Motor neuron (in vitro differentiated cells): ENCODE measurements around the gene MRTFA. TPM values are rescaled to one million over a fixed set of nuclear protein-coding genes. Genes with fewer than 3 reads are reported as not detected.

Experiments used
- ATAC-seq, 8 experiments: fragments of 200-7000 bp; cut with Tn5 transposase; replicated peaks in 6 of 8; 2 replicates each; pipeline ENCODE4 v1.8.0; 2021; ENCODE audit warnings: mild to moderate bottlenecking in 8 of 8, moderate library complexity in 8 of 8
- H3K27ac ChIP-seq, 2 donors: fragments of 250-450 bp; sonication (Bioruptor Pico); 2 replicates each; pipeline ENCODE4 v1.9.0; 2021; ENCODE audit warnings: antibody characterized with exemption in 2 of 2, mild to moderate bottlenecking in 2 of 2, moderate library complexity in 1 of 2
- H3K4me1 ChIP-seq, 2 donors: fragments of 250-450 bp; sonication (Bioruptor Pico); replicated peaks in 1 of 2; 2 replicates each; pipeline ENCODE4 v1.6.1; 2021; ENCODE audit warnings: antibody characterized with exemption in 2 of 2, mild to moderate bottlenecking in 2 of 2, moderate library complexity in 1 of 2
- H3K4me3 ChIP-seq, 5 donors: fragments of 250-450 bp; sonication (Bioruptor Pico); 2 replicates each; pipeline ENCODE4 v1.9.0; 2021; ENCODE audit warnings: antibody characterized with exemption in 5 of 5, mild to moderate bottlenecking in 5 of 5, moderate library complexity in 4 of 5
- WGBS, 10 experiments: fragments of 450-650 bp; shearing (Covaris generic); methylation state at CpG; one replicate each; pipeline ENCODE4 v1.0.0; 2022; 5-methylcytosine and 5-hydroxymethylcytosine counted together
- in situ Hi-C, 9 experiments: fragments of 400-800 bp; cut with MboI; loops; one replicate each; pipeline ENCODE4 v1.15.0; 2021; ENCODE audit warnings: low sequenced_read_pairs in 9 of 9, low pct_unique_long_range_greater_than_20kb in 2 of 9; ENCODE audit not compliant: unreplicated experiment in 9 of 9
- total RNA-seq, 8 experiments: library from RNA; unstranded; fragments of 300-600 nt; gene quantifications; 2 replicates each; pipeline versions ENCODE4 v1.2.3 to v1.2.4, GENCODE V29; 2022

Gene MRTFA
- total RNA-seq, 8 experiments from 2014 or later, result 13.1 to 33.2 (median 21.7) TPM

DNA sequence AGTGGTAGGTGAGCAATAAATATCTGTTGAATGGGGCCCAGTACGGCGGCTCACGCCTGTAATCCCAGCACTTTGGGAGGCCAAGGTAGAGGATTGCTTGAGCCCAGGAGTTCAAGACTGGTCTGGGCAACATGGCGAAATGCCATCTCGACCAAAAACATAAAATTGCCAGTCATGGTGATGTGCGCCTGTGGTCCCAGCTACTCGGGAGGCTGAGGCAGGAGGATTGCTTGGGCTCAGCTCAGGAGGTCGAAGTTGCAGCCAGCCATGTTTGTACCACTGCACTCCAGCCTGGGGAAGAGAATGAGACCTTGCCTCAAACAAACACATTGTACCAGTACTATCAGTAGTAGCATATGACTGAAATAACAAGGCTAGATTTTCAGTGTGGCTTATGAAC, 262.0 kb downstream of the MRTFA start:
- no peaks in the 10 kb centered on the region for H3K4me1 ChIP-seq
- no peak overlapping the region for H3K4me3 ChIP-seq
- in situ Hi-C loops, result loop anchor here in 2 of 9 experiments (25.0 kb wide), 1 partner anchor 837 kb away; the partner anchor contains the start of gene RPS19BP1 (in 2 of the 2)
- ATAC-seq, result no peak
- 80 to 96% (median 92%) methylated on average over 1 to 8 of the region's 8 CpGs; no CpG with 5 or more reads in 3 of the 10 experiments for WGBS, 10 experiments
- H3K27ac ChIP-seq, result no peak overlapping the region

DNA sequence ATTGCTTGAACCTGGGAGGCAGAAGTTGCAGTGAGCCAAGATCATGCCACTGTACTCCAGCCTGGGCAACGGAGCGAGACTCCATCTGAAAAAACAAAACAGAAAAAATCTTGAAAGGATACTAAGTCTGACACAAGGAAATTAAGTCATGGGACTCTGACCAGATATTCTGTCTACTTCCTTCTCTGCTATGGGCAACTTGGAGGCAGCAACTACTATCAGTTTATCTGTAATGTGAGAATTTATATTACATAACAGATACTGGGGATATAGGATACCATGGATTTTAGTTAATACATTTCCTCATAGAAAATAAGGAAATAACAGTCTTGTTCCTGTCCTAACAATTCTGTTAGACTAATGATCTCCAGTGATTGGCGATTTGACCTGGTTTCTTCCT, 267.7 kb downstream of the MRTFA start:
- Histone ChIP-seq H3K4me1 (no peaks in the 10 kb centered on the region), H3K4me3 (no peak overlapping the region), H3K27ac (no peak overlapping the region)
- in situ Hi-C loops, result loop anchor here in 2 of 9 experiments (25.0 kb wide), 1 partner anchor 832 kb away; the partner anchor contains the start of gene RPS19BP1 (in 2 of the 2)
- WGBS, 10 experiments, result 75 to 100% (median 91%) methylated on average over 1 to 3 of the region's 3 CpGs; no CpG with 5 or more reads in 2 of the 10 experiments
- no peak for ATAC-seq

DNA sequence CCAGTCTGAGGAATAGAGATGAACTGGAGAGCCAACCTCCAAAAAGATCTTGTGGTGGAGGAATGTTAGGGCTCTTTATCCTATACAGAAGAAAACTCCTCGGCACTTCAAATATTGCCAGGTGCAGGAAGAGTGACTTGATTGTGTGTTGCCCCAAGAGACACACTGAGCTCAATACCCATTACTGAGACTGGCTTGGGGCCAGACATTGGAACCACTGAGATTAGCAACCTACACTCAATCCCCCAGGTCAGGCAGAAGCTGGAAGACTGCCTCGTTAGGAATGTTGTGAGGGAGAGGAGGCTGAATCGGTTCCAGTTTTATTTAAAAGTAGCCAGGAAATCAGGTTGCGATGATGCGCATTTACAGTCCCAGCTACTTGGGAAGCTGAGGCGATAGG, 268.5 kb downstream of the MRTFA start:
- H3K4me1 ChIP-seq, result no peaks in the 10 kb centered on the region
- H3K4me3 ChIP-seq, result no peak overlapping the region
- no peak overlapping the region for H3K27ac ChIP-seq
- 78 to 100% (median 100%) methylated on average over 1 to 5 of the region's 6 CpGs; no CpG with 5 or more reads in 3 of the 10 experiments for WGBS, 10 experiments
- no peak for ATAC-seq
- in situ Hi-C loops, result loop anchor here in 2 of 9 experiments (25.0 kb wide), 1 partner anchor 831 kb away; the partner anchor contains the start of gene RPS19BP1 (in 2 of the 2)

DNA sequence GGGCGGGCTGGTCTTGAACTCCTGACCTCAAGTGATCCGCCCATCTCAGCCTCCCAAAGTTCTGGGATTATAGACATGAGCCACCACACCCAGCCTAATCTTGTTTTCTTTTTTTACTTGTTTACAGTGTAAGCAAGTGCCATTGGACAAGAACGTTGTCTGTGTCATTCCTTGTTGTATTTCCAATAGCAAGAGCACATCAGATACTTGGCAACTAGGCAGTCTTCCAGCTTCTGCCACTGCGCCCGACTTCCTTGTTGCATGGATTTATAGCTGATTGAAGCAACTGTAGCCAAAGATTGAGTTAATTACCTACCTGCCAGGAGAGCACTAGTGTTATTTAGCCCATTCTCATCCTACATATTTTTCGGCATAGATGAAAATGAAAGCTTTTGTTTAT, 269.2 kb downstream of the MRTFA start:
- in situ Hi-C loops, result loop anchor here in 2 of 9 experiments (25.0 kb wide), 1 partner anchor 830 kb away; the partner anchor contains the start of gene RPS19BP1 (in 2 of the 2)
- Histone ChIP-seq H3K4me3 (no peak overlapping the region), H3K4me1 (no peaks in the 10 kb centered on the region), H3K27ac (no peak overlapping the region)
- ATAC-seq, result peak in 2 of 8 experiments; percentile 11 to 13
- WGBS, 10 experiments, result 56 to 100% (median 87%) methylated on average over 2 to 6 of the region's 6 CpGs; no CpG with 5 or more reads in 3 of the 10 experiments

DNA sequence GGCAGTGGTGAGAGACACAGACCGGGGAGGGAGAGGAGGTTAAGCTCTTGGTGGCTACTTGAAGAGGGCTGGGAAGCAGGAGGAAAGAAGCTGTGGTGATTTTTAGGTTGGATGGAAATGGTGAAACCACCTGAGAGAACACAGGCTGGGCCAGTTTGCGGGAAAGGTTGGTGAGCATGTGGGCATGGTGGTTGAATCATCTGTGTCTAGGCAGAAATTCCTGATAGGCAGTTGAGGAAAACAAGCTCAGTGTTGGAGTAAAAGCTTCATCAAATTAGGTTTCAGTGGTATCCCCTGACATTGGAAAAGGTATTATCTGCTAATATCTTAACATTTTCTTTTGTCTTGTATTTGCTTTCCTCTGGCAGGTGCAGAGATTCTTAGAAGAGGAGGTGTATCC, 270.5 kb downstream of the MRTFA start:
- in situ Hi-C loops, result loop anchor here in 2 of 9 experiments (25.0 kb wide), 1 partner anchor 829 kb away; the partner anchor contains the start of gene RPS19BP1 (in 2 of the 2)
- no peak overlapping the region for H3K27ac ChIP-seq
- ATAC-seq, result no peak
- H3K4me3 ChIP-seq, result no peak overlapping the region
- 89 to 100% (median 100%) methylated on average over 1 to 2 of the region's 2 CpGs; no CpG with 5 or more reads in 3 of the 10 experiments for WGBS, 10 experiments
- no peaks in the 10 kb centered on the region for H3K4me1 ChIP-seq

DNA sequence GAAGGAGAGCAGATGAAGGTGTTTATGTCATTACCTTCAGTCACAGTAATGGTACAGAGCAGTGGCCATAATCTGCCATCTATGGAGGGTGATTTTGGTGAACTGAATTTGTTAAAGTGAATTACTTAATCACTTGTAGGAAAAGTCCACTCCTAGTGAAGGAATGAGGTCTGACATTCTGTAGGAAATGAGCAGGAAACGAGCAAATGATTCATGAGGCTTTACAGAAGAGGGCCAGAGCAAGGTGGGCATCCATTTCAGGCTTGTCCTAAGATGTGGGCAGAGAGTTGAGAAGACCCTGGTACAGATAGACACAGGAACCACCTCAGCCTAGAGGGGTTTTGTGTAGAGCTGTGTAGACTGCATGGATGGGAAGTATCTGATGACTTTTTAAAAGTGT, 272.1 kb downstream of the MRTFA start:
- WGBS, 10 experiments, result 80 to 100% (median 100%) methylated on average over 1 of the region's 1 CpG; no CpG with 5 or more reads in 5 of the 10 experiments
- H3K4me3 ChIP-seq, result no peak overlapping the region
- no peaks in the 10 kb centered on the region for H3K4me1 ChIP-seq
- H3K27ac ChIP-seq, result no peak overlapping the region
- ATAC-seq, result no peak
- in situ Hi-C loops, result loop anchor here in 2 of 9 experiments (25.0 kb wide), 1 partner anchor 827 kb away; the partner anchor contains the start of gene RPS19BP1 (in 2 of the 2)

DNA sequence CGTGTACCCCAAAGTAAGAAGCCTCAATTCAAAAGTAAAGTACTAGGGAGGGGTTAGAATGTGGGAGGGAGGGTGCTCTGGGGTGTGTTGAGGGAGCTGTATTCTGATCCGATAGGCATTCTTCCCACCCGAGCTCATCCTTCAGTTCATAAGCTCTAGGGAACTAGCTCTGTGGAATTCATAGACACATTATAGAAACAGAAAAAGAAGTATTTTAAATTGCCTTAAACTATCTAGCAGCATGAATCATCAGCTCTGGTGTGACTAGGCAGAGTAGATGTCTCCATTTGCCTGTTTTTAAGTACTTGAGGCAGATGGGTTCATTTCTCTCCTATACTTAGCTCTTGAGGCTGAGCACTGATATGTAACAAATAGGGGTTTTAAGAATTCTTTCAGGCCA, 273.5 kb downstream of the MRTFA start:
- H3K4me3 ChIP-seq, result no peak overlapping the region
- WGBS, 10 experiments, result 37 to 100% (median 90%) methylated on average over 1 to 3 of the region's 3 CpGs; no CpG with 5 or more reads in 5 of the 10 experiments
- in situ Hi-C loops, result loop anchor here in 2 of 9 experiments (25.0 kb wide), 1 partner anchor 826 kb away; the partner anchor contains the start of gene RPS19BP1 (in 2 of the 2)
- H3K27ac ChIP-seq, result no peak overlapping the region
- ATAC-seq, result peak in 2 of 8 experiments; percentile 46 to 55
- no peaks in the 10 kb centered on the region for H3K4me1 ChIP-seq

DNA sequence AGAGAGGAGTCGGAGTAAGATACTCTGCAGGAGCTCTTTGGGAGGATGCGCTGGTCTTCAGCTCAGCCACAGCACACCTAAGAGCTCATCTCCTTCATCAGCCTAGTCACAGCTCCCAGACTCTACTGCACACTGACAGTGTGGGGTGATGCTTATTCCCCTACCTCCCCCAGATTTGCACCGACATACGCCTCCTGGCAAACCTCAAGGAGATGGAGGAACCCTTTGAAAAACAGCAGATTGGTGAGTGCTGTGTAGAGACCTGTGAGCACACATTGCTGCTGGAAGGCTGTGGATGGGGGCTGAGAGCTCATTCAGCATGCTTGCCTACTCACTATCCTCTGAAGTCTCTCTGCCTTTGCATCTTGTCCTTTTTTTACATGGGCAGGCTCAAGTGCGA, 275.4 kb downstream of the MRTFA start:
- WGBS, 10 experiments, result 83 to 100% (median 100%) methylated on average over 1 to 4 of the region's 5 CpGs; no CpG with 5 or more reads in 4 of the 10 experiments
- no peaks in the 10 kb centered on the region for H3K4me1 ChIP-seq
- no peak for ATAC-seq
- no peak overlapping the region for H3K27ac ChIP-seq
- no peak overlapping the region for H3K4me3 ChIP-seq
- in situ Hi-C loops, result loop anchor here in 2 of 9 experiments (25.0 kb wide), 1 partner anchor 824 kb away; the partner anchor contains the start of gene RPS19BP1 (in 2 of the 2)

Other genes with a start within 250 kb of the MRTFA start
- gene MCHR1, start 42.8 kb upstream of the MRTFA start, total RNA-seq, result 10 to 100 TPM in 1 of 8 experiments, 1 to 10 TPM in 7; 1.7 to 18.7 (median 3.5) TPM
- 10 to 100 TPM; 11.6 to 25.9 (median 19.3) TPM for gene SLC25A17, start 182.6 kb upstream of the MRTFA start, total RNA-seq
- 100 to 1,000 TPM; 195 to 321 (median 222) TPM for gene ST13, start 219.9 kb upstream of the MRTFA start, total RNA-seq
- gene XPNPEP3, start 220.4 kb upstream of the MRTFA start, total RNA-seq, result 10 to 100 TPM; 10.8 to 28.1 (median 16.9) TPM
- 1 to 10 TPM in 5 of 8 experiments, under 1 TPM in 3; 0.56 to 2.8 (median 1.3) TPM for gene DNAJB7, start 225.4 kb upstream of the MRTFA start, total RNA-seq